HUES6 (cell line): Measurements from ENCODE around the gene KLHL20.
"Not testable (repeated sequence)": the region's sequence is repeated elsewhere in the genome, so short reads cannot be mapped to it uniquely, and the experiment has no call there.

ENCODE experiments used
- H3K27ac ChIP-seq: 2 replicates; pipeline ENCODE4 v1.7.0; 2013; ENCODE audit warnings: low read depth, mild to moderate bottlenecking, low read length, inconsistent platforms
- H3K27me3 ChIP-seq: 2 replicates; pipeline ENCODE4 v1.6.1; 2013; ENCODE audit warnings: low read length; ENCODE audit not compliant: control insufficient read depth, insufficient read depth
- H3K36me3 ChIP-seq: 2 replicates; pipeline ENCODE4 v1.6.1; 2013; ENCODE audit warnings: low read length; ENCODE audit not compliant: control insufficient read depth, insufficient read depth
- H3K4me1 ChIP-seq: 2 replicates; pipeline ENCODE4 v1.6.1; 2013; ENCODE audit warnings: low read length; ENCODE audit not compliant: control insufficient read depth, insufficient read depth
- H3K4me3 ChIP-seq: 2 replicates; pipeline ENCODE4 v1.5.1; 2013; ENCODE audit warnings: low read depth, low read length
- H3K9ac ChIP-seq: one replicate; pipeline ENCODE4 v1.6.1; 2013; ENCODE audit warnings: mild to moderate bottlenecking, low read length
- H3K9me3 ChIP-seq: 2 replicates; pipeline ENCODE4 v1.6.1; 2013; ENCODE audit warnings: low read depth, low read length; ENCODE audit not compliant: control insufficient read depth, insufficient read depth

The KLHL20 gene

DNA sequence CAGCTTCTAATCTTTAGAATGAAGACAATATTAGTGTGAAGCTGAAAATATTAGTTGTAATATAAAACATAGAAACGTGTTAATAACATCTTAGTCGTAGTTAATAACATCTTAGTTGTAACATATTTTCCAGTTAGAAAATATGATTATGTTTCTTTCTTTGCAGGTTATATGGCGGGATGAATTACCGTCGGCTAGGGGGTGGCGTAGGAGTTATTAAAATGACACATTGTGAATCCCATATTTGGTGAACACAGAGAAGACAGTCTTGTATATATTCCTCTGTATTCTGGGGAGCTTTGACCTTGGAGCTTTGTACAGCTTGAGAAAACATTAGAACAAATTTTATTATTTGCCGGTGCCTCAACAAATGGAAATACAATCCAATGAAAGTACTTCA is 70.2 kb downstream of the KLHL20 start:
- Histone ChIP-seq H3K9me3 (no peaks in the 10 kb centered on the region), H3K4me1 (no peaks in the 10 kb centered on the region), H3K36me3 (peaks cover 30% of the 10 kb centered on the region), H3K4me3 (no peak overlapping the region), H3K9ac (no peak overlapping the region), H3K27me3 (no peaks in the 10 kb centered on the region), H3K27ac (no peak overlapping the region)

DNA sequence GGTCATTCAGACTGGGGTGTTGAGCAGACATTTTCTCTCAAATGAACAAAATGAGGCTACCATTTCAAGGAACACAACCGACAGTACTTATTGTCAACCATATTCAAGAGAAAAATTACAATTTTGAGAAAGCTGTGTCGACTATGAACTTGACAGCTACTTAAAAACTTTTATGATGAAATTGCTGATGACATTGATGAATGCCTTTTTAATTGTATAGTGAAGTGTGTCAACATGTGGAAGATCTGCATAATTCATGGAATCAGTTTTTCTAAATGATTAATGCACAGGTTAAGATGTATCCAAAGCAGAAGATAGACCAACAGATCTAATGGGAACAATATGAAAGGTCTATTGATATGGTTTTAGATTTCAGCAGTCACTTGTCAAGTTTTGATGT is 75.1 kb downstream of the KLHL20 start:
- Histone ChIP-seq H3K36me3 (peaks cover 19% of the 10 kb centered on the region), H3K4me3 (no peak overlapping the region), H3K9ac (no peak overlapping the region), H3K27ac (no peak overlapping the region), H3K9me3 (no peaks in the 10 kb centered on the region), H3K27me3 (no peaks in the 10 kb centered on the region), H3K4me1 (peaks cover 5% of the 10 kb centered on the region; the same call in 1 of the 2 replicates)

DNA sequence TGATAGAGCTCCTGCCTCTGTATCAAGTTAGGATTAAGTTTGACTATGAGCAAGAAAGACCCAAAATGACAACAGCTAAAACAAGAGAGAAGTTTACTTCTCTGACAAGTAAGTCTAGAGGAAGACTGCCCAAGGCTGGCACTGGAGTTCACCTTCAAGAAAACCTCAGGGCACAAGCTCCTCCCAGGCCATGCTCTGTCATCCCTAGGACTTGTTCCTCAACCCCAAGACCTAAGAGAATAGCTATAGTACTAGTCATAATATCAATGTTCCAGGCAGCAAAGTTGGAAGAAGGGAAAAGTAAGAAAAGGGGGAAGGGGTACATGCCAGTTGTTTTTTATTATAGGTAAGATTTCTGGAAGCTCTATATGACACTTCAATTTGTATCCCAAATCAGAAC is 83.3 kb downstream of the KLHL20 start:
- Histone ChIP-seq H3K9me3 (no peaks in the 10 kb centered on the region), H3K4me1 (no peaks in the 10 kb centered on the region), H3K36me3 (peaks cover 34% of the 10 kb centered on the region), H3K27ac (no peak overlapping the region), H3K4me3 (no peak overlapping the region), H3K9ac (no peak overlapping the region), H3K27me3 (no peaks in the 10 kb centered on the region)

DNA sequence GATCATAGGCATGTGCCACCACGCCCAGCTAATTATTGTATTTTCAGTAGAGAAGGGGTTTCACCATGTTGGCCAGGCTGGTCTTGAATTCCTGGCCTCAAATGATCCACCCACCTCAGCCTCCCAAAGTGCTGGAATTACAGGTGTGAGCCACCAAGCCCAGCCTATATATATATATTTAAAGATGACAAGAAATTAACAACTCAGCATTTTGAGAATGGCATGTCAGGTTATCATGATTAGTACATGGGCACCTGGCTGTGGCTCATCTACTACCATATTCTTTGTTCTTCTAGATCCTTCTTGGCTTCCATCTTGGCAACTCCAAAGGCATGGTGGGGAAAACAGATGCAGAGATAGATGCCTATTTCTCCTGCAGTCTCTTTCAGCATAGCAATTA is 85.2 kb downstream of the KLHL20 start:
- H3K36me3 ChIP-seq = peaks cover 45% of the 10 kb centered on the region
- H3K4me1 ChIP-seq, H3K9ac ChIP-seq, H3K4me3 ChIP-seq, H3K27me3 ChIP-seq, H3K9me3 ChIP-seq, H3K27ac ChIP-seq: not testable (repeated sequence)

DNA sequence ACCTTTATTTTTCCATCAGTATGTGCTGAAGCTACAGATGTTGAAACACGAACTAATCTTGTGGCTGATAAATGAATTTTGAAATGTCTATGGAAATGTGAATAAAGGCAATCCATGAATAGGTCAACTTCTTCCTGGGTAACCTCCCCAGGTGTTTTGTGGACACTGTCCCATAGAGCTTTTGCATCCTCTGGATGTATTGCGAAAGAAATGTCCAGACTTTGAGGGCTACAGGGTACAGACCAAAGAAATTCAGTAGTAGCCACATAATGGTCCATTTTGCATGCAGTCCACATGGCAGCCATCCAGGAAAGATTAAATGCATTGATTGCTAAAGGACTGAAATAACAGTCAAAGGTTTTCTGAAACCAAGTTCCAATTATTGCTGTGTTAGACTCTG is 88.2 kb downstream of the KLHL20 start:
- Histone ChIP-seq H3K4me1 (no peaks in the 10 kb centered on the region), H3K36me3 (peaks cover 62% of the 10 kb centered on the region), H3K9ac (no peak overlapping the region), H3K4me3 (no peak overlapping the region), H3K9me3 (no peaks in the 10 kb centered on the region), H3K27ac (no peak overlapping the region), H3K27me3 (no peaks in the 10 kb centered on the region)

DNA sequence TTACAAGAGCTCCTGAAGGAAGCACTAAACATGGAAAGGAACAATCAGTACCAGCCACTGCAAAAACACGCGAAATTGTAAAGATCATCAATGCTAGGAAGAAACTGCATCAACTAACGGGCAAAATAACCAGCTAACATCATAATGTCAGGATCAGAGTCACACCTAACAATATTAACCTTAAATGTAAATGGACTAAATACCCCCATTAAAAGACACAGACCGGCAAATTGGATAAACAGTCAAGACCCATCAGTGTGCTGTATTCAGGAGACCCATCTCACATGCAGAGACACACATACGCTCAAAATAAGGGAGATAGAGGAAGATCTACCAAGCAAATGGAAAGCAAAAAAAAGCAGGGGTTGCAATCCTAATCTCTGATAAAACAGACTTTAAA is 98.9 kb downstream of the KLHL20 start:
- not testable (repeated sequence) for H3K9ac ChIP-seq, H3K27me3 ChIP-seq, H3K4me1 ChIP-seq, H3K4me3 ChIP-seq, H3K9me3 ChIP-seq, H3K27ac ChIP-seq
- H3K36me3 ChIP-seq = peaks cover 14% of the 10 kb centered on the region

DNA sequence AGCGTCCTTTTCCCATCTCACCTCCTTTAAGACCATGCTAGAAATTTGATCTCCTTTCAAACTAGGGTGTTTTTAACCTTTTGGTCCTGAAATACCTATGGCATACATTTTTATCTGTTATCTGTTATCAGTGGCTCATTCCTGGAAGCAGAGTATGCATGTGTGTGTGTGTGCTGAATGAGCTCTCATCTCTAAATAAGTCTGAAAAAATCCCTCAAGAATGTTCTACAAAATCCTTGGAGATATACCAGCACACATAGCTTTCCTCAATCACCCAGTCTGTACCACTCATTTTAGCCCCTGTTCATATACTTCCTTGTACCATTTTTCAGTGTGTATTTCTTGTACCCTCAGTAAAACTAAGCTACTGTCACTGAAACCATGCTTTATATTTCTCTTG is 103.7 kb downstream of the KLHL20 start:
- no peaks in the 10 kb centered on the region for H3K27me3 ChIP-seq
- H3K9ac ChIP-seq = no peak overlapping the region
- no peak overlapping the region for H3K27ac ChIP-seq
- no peak overlapping the region for H3K4me3 ChIP-seq
- peaks cover 6% of the 10 kb centered on the region; the same call in 1 of the 2 replicates for H3K4me1 ChIP-seq
- H3K9me3 ChIP-seq = no peaks in the 10 kb centered on the region
- peaks cover 25% of the 10 kb centered on the region for H3K36me3 ChIP-seq

DNA sequence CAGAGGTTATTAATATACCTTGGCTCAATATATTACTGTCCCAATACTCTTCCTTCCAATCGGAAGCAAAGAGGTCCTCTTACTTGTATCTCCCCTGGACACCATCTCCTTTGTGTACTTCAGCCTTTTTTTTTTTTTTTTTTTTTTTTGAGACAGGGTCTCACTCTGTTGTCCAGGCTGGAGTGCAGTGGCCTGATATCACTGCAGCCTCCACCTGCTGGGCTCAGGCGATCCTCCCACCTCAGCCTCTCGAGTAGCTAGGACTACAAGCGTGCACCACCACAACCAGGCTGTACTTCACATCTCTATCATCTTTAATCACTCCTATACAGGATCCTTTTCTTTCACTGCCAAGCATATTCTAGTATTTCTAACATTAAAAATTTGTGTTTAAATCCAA is 106.9 kb downstream of the KLHL20 start:
- Histone ChIP-seq H3K27ac (no peak overlapping the region), H3K9me3 (no peaks in the 10 kb centered on the region), H3K4me1 (peaks cover 6% of the 10 kb centered on the region; the same call in 1 of the 2 replicates), H3K27me3 (no peaks in the 10 kb centered on the region), H3K9ac (no peak overlapping the region), H3K4me3 (no peak overlapping the region), H3K36me3 (peaks cover 25% of the 10 kb centered on the region)

DNA sequence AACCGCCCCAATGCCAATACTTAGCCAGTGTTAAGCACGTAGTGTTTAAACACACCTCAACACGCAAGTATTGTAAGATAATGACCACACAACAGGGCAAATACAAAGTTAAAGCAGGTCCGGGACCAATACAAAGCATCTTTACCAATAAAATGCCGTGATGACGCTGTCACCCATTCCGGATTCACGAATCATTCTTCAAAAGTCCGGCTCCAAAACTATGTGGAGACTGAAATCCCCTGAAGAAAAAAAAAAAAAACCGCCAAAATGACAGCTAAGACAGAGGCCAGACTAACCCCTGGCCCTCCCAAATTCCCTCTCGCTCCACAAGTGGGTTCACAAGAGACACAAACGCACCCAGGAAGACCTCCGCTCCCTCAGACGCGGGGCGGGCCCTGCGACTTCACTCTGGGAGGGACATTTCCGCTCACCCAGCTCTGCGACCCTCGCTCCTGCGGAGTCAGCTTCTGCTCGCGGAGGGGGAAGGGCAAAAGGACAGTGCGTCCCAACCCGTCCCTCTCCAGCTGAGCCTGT is 109.1 kb downstream of the KLHL20 start:
- Histone ChIP-seq H3K27me3 (no peaks in the 10 kb centered on the region), H3K9me3 (no peaks in the 10 kb centered on the region), H3K4me3 (peak overlapping the region; percentile 82), H3K27ac (peak overlapping the region; percentile 82), H3K9ac (peak overlapping the region; percentile 95), H3K36me3 (peaks cover 21% of the 10 kb centered on the region), H3K4me1 (peaks cover 6% of the 10 kb centered on the region; the same call in 1 of the 2 replicates)

DNA sequence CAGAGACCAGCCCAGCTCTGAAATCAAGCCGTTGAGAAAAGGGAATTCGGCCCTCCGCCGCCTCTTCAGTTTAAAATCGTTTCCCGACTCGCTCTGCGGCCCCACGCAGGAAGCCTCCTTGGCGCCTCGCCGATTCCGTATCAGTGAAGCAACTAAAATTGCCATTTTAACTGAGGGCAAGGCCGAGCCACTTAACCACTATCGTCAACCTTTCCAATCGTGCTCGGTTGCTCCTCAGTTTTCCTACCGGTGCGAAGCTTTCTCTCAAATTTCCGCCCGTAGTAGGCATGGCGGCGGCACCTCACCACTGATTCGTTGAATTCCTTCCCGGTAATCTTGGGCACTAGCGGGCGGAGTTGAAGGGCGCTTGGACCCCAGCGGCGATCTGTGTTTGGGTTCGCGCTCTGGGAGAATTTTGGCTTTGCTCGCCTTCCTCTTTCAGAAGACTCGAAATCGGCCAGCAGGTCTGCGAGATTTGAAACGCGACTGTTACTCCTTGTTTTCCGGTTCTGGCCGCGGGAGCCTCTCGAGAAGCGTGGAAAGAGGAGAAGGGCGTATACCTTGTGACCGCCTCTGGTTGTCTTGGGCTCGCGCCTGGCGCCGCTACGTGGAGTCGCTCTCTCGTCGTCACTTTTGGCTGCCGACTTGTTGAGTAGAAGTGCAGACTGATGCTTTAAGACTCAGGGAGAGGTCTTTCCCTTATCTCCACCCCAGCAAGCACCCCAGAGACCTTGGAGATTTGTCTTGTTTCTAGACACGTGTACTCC is 109.7 kb downstream of the KLHL20 start, which contains the start of the genes CENPL and DARS2:
Gene CENPL (minus strand): TSS at position 569 of the 767 bp plus-strand sequence. CDS start 13,584 bp downstream, outside the sequence.
Gene DARS2 (plus strand): TSS at position 359 of the 767 bp plus-strand sequence. CDS start 557 bp downstream, outside the sequence.
- Histone ChIP-seq H3K9ac (peak within 1 kb of the TSS; percentile 95), H3K4me3 (peak within 1 kb of the TSS; percentile 82), H3K4me1 (peaks cover 6% of the 10 kb centered on the region; the same call in 1 of the 2 replicates), H3K27me3 (no peaks in the 10 kb centered on the region), H3K36me3 (peaks cover 15% of the 10 kb centered on the region; the same call in 1 of the 2 replicates), H3K27ac (peak within 1 kb of the TSS; percentile 82), H3K9me3 (no peaks in the 10 kb centered on the region)

DNA sequence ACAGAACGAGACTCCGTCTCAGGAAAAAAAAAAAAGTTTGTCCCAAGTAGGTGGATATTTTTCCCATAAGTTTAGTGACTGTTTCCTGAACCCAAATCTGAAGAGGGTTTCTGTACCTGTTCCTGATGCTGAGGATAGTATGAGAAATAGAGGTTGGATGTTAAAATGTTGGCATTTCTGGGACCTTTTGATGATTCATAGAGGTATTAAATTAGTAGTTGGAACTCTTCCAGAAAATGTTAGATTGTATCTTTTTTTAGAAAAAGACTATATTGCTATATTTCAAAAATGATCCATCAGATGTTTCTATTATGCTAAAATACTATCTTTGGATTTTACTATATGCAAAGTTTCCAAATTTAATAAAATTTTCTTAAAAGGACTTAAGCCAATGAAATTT is 112.8 kb downstream of the KLHL20 start:
- peaks cover 6% of the 10 kb centered on the region; the same call in 1 of the 2 replicates for H3K4me1 ChIP-seq
- H3K9ac ChIP-seq = no peak overlapping the region
- H3K9me3 ChIP-seq = no peaks in the 10 kb centered on the region
- H3K4me3 ChIP-seq = no peak overlapping the region
- peaks cover 24% of the 10 kb centered on the region for H3K36me3 ChIP-seq
- H3K27me3 ChIP-seq = no peaks in the 10 kb centered on the region
- no peak overlapping the region for H3K27ac ChIP-seq
